Omental fat pad (tissue), 4 donors: ENCODE results near the gene HAPLN3. TPM values are rescaled to one million over a fixed set of nuclear protein-coding genes. Genes with fewer than 3 reads are reported as not detected.

Source experiments
- ATAC-seq: fragments of 150-250 bp; one replicate; pipeline ENCODE4 v1.9.1; 2016; ENCODE audit warnings: mild to moderate bottlenecking, moderate library complexity; ENCODE audit not compliant: low FRiP score
- DNase-seq: peaks from one replicate; pipeline ENCODE4 v3.0.0-alpha.2; 2019; ENCODE audit warnings: low spot score
- CTCF ChIP-seq, 3 donors: fragments of 450-650 bp; IDR thresholded peaks; one replicate each; pipeline ENCODE4 v1.5.1; 2016 to 2017; ENCODE audit warnings: antibody characterized with exemption in 3 of 3, mild to moderate bottlenecking in 3 of 3, moderate library complexity in 2 of 3
- total RNA-seq, 4 donors: library from RNA; depleted of rRNA; stranded (reverse); fragments of >200 nt; gene quantifications; one replicate each; pipeline ENCODE4 v1.1.0, GENCODE V29; 2016

Gene HAPLN3
- total RNA-seq, 4 donors from 2014 or later, result 7.2 to 56.2 (median 31.0) TPM

GRCh38 chr15:88844749-88845386 is 50.5 kb downstream of the HAPLN3 start:
- DNase-seq, result no peak
- no peak for ATAC-seq
- no peak for TF ChIP-seq CTCF (IDR thresholded peaks at IDR 0.05)

- ATAC-seq (no peak), DNase-seq (no peak)
- no peak for TF ChIP-seq CTCF (IDR thresholded peaks at IDR 0.05)
Measured at GRCh38 chr15:88843334-88843733, 52.0 kb downstream of the HAPLN3 start.

GRCh38 chr15:88842156-88842555 is 53.2 kb downstream of the HAPLN3 start:
- ATAC-seq (no peak), DNase-seq (no peak)
- no peak for TF ChIP-seq CTCF (IDR thresholded peaks at IDR 0.05)

GRCh38 chr15:88841236-88841635 is 54.1 kb downstream of the HAPLN3 start:
- no peak for TF ChIP-seq CTCF (IDR thresholded peaks at IDR 0.05)

GRCh38 chr15:88839961-88840360 is 55.4 kb downstream of the HAPLN3 start:
- no peak for ATAC-seq
- no peak for TF ChIP-seq CTCF (IDR thresholded peaks at IDR 0.05)
- DNase-seq, result no peak

More at GRCh38 chr15:88841236-88841635, 54.1 kb downstream of the HAPLN3 start:
- DNase-seq, result no peak
- no peak for ATAC-seq

GRCh38 chr15:88839146-88839545 is 56.2 kb downstream of the HAPLN3 start:
- ATAC-seq (no peak), DNase-seq (no peak)
- no peak for TF ChIP-seq CTCF (IDR thresholded peaks at IDR 0.05)

GRCh38 chr15:88838667-88839066 is 56.7 kb downstream of the HAPLN3 start:
- ATAC-seq (no peak), DNase-seq (no peak)
- TF ChIP-seq CTCF (IDR thresholded peaks at IDR 0.05), result no peak
